ENCODE measurements around the gene ANO5.

DNA sequence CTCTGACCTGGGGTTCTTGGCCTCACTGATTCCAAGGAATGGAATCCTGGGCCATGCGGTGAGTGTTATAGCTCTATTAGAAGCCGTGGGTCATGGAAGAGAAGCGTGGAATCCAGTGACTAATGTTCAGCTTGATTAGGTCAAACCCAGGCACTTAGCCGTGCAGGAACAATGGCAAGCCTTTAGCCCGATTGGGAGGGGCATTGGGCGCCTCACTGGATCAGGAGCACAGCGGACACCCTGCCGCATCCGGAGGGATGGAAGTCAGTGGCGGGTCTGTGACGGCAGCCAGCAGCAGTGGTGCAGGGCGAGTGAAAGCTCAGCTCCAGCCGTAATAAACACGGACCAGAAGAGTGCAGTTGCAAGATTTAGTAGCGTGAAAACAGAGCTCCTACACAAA, 124.8 kb downstream of the ANO5 start:
- TF ChIP-seq EP300 (IDR thresholded peaks at IDR 0.05) (no peak), POLR2AphosphoS5 (IDR thresholded peaks at IDR 0.05) (no peak), POLR2A (IDR thresholded peaks at IDR 0.05) (no peak)
- TF ChIP-seq, protein P1, sequence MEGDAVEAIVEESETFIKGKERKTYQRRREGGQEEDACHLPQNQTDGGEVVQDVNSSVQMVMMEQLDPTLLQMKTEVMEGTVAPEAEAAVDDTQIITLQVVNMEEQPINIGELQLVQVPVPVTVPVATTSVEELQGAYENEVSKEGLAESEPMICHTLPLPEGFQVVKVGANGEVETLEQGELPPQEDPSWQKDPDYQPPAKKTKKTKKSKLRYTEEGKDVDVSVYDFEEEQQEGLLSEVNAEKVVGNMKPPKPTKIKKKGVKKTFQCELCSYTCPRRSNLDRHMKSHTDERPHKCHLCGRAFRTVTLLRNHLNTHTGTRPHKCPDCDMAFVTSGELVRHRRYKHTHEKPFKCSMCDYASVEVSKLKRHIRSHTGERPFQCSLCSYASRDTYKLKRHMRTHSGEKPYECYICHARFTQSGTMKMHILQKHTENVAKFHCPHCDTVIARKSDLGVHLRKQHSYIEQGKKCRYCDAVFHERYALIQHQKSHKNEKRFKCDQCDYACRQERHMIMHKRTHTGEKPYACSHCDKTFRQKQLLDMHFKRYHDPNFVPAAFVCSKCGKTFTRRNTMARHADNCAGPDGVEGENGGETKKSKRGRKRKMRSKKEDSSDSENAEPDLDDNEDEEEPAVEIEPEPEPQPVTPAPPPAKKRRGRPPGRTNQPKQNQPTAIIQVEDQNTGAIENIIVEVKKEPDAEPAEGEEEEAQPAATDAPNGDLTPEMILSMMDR (IDR thresholded peaks at IDR 0.05), result no peak
